HG03565 (cell line): Measurements from ENCODE around the gene KCTD8.
A peak's percentile ranks its signal among the peaks of the same experiment; 100 is the strongest.

Experiments
- ATAC-seq: cut with Tn5 transposase; IDR thresholded peaks from one replicate; pipeline ENCODE4 v1.9.1; 2021; ENCODE audit warnings: mild to moderate bottlenecking, moderate library complexity; ENCODE audit not compliant: unreplicated experiment

Gene KCTD8

DNA sequence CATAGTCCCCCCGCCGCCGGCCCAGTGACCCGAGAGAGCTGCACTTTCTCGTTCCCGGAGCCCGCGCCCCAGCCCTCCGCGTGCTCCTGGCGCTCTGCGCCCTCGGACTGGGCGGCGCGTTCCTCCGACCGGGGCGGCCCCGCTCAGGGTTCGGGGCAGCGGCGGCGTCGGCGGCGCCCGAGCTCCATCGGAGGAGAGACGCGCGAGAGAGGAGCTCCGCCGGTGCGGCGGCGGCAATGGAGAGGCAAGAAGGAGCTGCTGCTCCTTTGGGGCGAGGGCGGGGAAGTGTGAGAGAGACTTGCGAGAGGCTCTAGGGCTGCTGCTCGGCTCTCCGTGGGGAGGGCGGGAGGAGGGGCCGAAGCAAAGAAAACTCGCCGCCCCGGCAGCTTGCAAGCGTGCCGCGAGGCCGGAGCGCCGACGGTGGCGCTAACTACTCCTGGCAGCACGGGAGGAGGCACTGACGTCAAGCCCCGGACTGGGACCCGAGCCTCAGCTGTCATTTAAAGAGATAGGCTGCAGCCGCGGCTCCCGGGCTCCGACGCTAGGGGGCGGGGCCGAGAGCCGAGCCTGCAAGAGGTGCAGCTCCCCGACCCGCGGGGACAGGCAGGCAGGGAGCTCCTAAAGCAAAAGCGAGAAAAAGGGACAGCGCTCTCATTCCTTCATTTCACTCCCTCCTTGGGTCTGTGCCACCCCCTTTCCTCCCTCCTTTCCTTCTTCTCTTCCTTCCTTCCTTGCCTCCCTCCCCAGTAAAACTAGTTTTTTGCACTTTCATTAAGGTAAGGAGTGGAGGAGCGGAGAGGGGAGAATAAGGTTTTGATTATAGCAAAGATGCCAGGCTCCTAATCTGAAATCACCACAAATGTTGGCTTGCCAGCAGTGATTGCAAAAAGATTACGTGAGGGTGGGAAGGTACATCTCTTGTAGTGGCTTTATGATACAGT lies at the start of gene KCTD8:
Gene KCTD8, minus strand, starts transcription at position 289 of the 941 bp plus-strand sequence.
- peak; percentile 98 for ATAC-seq

- ATAC-seq: no peak
Measured at GRCh38 chr4:44494810-44495701, 46.4 kb upstream of the KCTD8 start.

DNA sequence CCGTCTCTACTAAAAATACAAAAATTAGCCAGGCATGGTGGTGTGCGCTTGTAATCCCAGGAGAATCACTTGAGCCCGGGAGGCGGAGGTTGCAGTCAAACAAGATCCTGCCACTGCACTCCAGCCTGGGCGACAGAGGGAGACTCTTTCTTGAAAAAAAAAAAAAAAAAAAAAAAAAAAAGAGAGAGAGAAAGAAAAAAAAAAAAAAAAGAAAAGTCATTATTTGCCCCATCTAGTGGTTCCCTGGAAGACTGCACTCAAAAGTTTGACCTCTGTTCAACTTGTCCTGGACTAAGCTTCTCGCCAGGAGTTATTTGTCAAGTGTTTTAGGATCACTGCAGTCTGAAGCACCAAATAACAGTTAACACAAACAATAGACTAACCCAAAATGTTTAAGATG lies 45.3 kb upstream of the KCTD8 start:
- peak; percentile 61 for ATAC-seq

GRCh38 chr4:44487341-44487740 lies 38.7 kb upstream of the KCTD8 start:
- no peak for ATAC-seq

- no peak for ATAC-seq
Measured at GRCh38 chr4:44479731-44480130, 31.1 kb upstream of the KCTD8 start.

- no peak for ATAC-seq
Measured at GRCh38 chr4:44462259-44462658, 13.7 kb upstream of the KCTD8 start.

- ATAC-seq: no peak
Measured at GRCh38 chr4:44447563-44448504, 775 bp downstream of the KCTD8 start.

- no peak for ATAC-seq
Measured at GRCh38 chr4:44446801-44447562, 1.6 kb downstream of the KCTD8 start.

- ATAC-seq: no peak
Measured at GRCh38 chr4:44446191-44446590, 2.4 kb downstream of the KCTD8 start.

GRCh38 chr4:44438687-44439086 lies 9.9 kb downstream of the KCTD8 start:
- no peak for ATAC-seq

DNA sequence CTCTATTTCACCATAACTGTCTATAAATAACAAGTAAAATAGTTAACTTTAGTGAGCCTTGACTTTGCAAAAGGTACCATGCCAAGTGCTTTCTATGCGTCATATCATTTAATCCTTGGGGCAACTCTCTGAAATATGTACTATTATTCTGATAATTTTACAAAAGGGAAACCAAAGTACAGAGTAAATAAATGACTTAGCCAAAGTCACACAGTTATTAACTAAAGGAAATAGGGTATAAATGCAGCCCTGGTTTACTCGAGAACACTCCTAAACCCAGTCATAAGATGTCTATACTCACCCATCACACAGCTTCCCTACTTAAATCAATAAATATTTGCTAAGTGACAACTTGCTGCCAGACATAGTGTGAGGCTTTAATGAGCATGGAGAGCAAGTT lies 14.4 kb downstream of the KCTD8 start:
- ATAC-seq: no peak

GRCh38 chr4:44425614-44426208 lies 22.9 kb downstream of the KCTD8 start:
- no peak for ATAC-seq

DNA sequence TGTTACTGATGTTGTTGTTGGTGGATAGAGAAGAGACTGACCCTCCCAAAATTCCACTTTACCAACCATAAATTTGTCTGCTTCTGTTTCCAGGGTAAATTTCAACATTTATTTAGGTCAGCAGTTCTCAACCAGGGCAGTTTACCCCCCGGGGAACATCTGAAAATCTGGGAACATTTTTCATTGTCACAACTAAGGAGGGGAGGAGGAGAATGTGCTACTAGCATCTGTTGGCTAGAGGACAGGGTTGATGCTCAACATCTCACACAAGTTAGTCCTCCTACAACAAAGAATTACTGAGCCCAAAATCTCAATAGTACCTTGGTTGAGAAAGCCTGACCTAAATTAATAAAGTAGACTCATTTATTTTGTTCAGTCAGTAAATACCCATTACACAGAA lies 25.7 kb downstream of the KCTD8 start:
- ATAC-seq: no peak

DNA sequence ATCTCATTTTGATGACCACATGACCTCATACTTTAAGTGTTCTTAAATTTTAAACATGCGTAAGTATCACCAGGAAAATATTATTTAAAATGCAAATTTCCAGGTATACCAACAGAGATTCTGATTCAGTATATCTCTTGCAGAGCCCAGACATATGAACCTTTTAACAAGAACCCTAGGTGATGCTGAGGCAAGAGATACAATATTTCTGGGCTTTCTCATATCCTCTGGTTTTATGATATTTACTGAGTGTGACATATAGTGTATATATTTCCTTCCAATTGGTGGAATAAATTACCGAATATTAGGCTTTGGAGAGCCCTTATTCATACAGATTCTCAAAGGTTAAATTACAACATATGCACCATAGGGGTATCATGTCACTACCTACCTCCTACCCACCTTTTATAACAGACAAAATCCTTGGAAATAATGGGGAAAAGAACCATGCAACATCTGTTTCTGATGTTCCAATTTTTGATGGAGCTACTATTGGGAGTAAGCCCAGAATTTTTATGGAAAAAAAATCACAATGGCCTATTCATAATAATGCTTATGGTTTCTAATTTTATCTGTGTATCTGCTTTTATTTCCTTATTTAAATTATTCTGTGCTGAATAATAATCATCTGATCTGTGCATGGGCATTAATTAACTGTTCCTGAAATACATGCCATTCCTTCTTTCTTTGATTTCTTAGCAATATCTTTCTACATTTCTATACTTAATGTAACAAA lies 27.1 kb downstream of the KCTD8 start:
- ATAC-seq: no peak

- no peak for ATAC-seq
Measured at GRCh38 chr4:44415251-44415650, 33.4 kb downstream of the KCTD8 start.

- ATAC-seq: no peak
Measured at GRCh38 chr4:44368413-44369167, 80.0 kb downstream of the KCTD8 start.

DNA sequence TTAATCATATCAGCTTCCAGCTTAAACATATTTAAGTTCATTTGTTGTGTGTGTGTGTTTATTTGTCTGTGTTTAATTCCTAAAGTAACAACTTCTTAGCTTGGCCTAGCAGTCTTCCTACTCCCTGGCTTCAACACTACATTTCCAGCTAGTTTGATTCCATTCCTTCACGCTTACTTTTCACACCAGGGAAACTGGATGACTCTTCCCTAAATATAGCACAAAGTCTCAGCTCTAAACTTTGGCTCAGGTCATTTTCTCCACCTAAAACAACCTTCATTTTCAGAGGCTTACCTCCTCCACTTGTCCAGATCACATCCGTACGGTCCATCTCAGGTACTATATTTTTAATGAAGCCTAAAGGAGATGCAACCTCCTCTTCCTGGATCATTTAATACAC lies 94.4 kb downstream of the KCTD8 start:
- ATAC-seq: no peak

GRCh38 chr4:44351069-44351468 lies 97.5 kb downstream of the KCTD8 start:
- no peak for ATAC-seq
